ENCODE data around the gene SNAP29.

DNA sequence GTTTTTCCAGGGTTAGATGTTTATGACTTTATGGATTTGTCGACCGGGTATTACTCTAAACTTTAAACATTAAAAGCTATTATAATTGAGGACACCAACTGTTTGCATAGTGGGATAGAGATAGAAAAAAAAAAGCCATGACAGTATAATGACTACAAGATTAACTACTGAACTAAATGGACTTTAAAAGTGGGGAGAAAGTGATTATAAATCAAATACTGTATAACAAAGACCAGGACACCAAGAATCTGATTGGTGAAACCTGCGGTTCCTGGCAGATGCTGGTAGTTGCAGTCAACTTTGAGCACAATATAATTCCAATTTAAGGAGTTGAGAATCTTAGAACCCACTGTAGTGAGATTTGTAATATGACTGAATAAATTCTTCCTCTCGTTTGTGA lies 60.9 kb downstream of the SNAP29 start:
- TF ChIP-seq POLR2A (IDR thresholded peaks at IDR 0.05) (no peak), POLR2AphosphoS5 (IDR thresholded peaks at IDR 0.05) (no peak), EP300 (IDR thresholded peaks at IDR 0.05) (no peak)
- TF ChIP-seq, protein P1, sequence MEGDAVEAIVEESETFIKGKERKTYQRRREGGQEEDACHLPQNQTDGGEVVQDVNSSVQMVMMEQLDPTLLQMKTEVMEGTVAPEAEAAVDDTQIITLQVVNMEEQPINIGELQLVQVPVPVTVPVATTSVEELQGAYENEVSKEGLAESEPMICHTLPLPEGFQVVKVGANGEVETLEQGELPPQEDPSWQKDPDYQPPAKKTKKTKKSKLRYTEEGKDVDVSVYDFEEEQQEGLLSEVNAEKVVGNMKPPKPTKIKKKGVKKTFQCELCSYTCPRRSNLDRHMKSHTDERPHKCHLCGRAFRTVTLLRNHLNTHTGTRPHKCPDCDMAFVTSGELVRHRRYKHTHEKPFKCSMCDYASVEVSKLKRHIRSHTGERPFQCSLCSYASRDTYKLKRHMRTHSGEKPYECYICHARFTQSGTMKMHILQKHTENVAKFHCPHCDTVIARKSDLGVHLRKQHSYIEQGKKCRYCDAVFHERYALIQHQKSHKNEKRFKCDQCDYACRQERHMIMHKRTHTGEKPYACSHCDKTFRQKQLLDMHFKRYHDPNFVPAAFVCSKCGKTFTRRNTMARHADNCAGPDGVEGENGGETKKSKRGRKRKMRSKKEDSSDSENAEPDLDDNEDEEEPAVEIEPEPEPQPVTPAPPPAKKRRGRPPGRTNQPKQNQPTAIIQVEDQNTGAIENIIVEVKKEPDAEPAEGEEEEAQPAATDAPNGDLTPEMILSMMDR (IDR thresholded peaks at IDR 0.05): no peak
